CD14-positive monocyte (primary cell): ENCODE data around the gene SLC25A22. TPM values are rescaled to one million over a fixed set of nuclear protein-coding genes. Genes with fewer than 3 reads are reported as not detected.
A peak's percentile ranks its signal among the peaks of the same experiment; 100 is the strongest.

Source experiments
- DNase-seq, 3 donors: peaks; one replicate each; pipeline ENCODE4 v3.0.0-alpha.2; 2011 to 2022
- H2AFZ ChIP-seq: 2 replicates; pipeline ENCODE4 v1.6.0; 2012; ENCODE audit warnings: mild to moderate bottlenecking, low read depth, low read length, inconsistent platforms; ENCODE audit not compliant: insufficient read depth, poor library complexity, severe bottlenecking
- H3K27ac ChIP-seq, 2 donors: 1 replicate in 1 of 2; 2 replicates in 1 of 2; pipeline ENCODE4 v1.5.1; 2012 to 2013; ENCODE audit warnings: low read length in 2 of 2, control low read depth in 1 of 2, inconsistent platforms in 1 of 2, low read depth in 1 of 2, mild to moderate bottlenecking in 1 of 2
- H3K27me3 ChIP-seq, 2 donors: one replicate each; pipeline versions ENCODE4 v1.6.0 to v1.6.1; 2011 to 2013; ENCODE audit warnings: low read length in 2 of 2; ENCODE audit not compliant: control insufficient read depth in 2 of 2, insufficient read depth in 2 of 2
- H3K36me3 ChIP-seq, 2 donors: replicated peaks in 1 of 2; 1 replicate in 1 of 2; 2 replicates in 1 of 2; pipeline versions ENCODE4 v1.5.1 to v1.6.1; 2012 to 2013; ENCODE audit warnings: low read length in 2 of 2, control low read depth in 1 of 2, inconsistent platforms in 1 of 2, mild to moderate bottlenecking in 1 of 2; ENCODE audit not compliant: insufficient read depth in 2 of 2, control insufficient read depth in 1 of 2
- H3K4me1 ChIP-seq, 2 donors: 1 replicate in 1 of 2; 2 replicates in 1 of 2; pipeline versions ENCODE4 v1.5.1 to v1.6.1; 2012 to 2013; ENCODE audit warnings: low read length in 2 of 2, control low read depth in 1 of 2, inconsistent platforms in 1 of 2, mild to moderate bottlenecking in 1 of 2, moderate library complexity in 1 of 2; ENCODE audit not compliant: insufficient read depth in 2 of 2, control insufficient read depth in 1 of 2
- H3K4me2 ChIP-seq: replicated peaks from 2 replicates; pipeline ENCODE3; 2012; ENCODE audit warnings: low read length, moderate library complexity, mild to moderate bottlenecking; ENCODE audit not compliant: poor library complexity, severe bottlenecking; ENCODE audit errors: extremely low read depth
- H3K4me3 ChIP-seq, 3 experiments: fragments of 200-600 bp in 1 of 3; sonication (generic) in 1 of 3; replicated peaks in 1 of 3; 1 replicate in 2 of 3; 2 replicates in 1 of 3; pipeline ENCODE4 v1.5.1; 2011 to 2013; ENCODE audit warnings: low read length in 3 of 3, mild to moderate bottlenecking in 3 of 3, control low read depth in 2 of 3, low read depth in 2 of 3, inconsistent platforms in 1 of 3, moderate library complexity in 1 of 3
- H3K79me2 ChIP-seq: 2 replicates; pipeline ENCODE4 v1.6.0; 2012; ENCODE audit warnings: mild to moderate bottlenecking, control low read depth, inconsistent platforms, low read length, moderate library complexity; ENCODE audit not compliant: insufficient read depth
- H3K9ac ChIP-seq: 2 replicates; pipeline ENCODE4 v1.6.0; 2017; ENCODE audit warnings: low read length, mild to moderate bottlenecking; ENCODE audit not compliant: insufficient read depth, poor library complexity, severe bottlenecking
- H3K9me3 ChIP-seq, 2 donors: replicated peaks in 1 of 2; 1 replicate in 1 of 2; 2 replicates in 1 of 2; pipeline versions ENCODE4 v1.5.1 to v1.6.1; 2012 to 2013; ENCODE audit warnings: low read length in 2 of 2, control low read depth in 1 of 2; ENCODE audit not compliant: control insufficient read depth in 1 of 2, insufficient read depth in 1 of 2
- H4K20me1 ChIP-seq: 2 replicates; pipeline ENCODE4 v1.6.0; 2012; ENCODE audit warnings: mild to moderate bottlenecking, low read length, control low read depth, moderate library complexity; ENCODE audit not compliant: insufficient read depth
- H3K27ac Mint-ChIP-seq, 7 donors: one replicate each; pipeline ENCODE4 v1.8.0; 2020; ENCODE audit warnings: mild to moderate bottlenecking in 7 of 7, mixed read lengths in 7 of 7, moderate library complexity in 6 of 7, inconsistent platforms in 2 of 7
- H3K27me3 Mint-ChIP-seq, 3 donors: one replicate each; pipeline ENCODE4 v1.8.0; 2021 to 2022; ENCODE audit warnings: low read depth in 3 of 3, mild to moderate bottlenecking in 3 of 3, mixed read lengths in 3 of 3, moderate library complexity in 3 of 3, inconsistent platforms in 1 of 3
- H3K36me3 Mint-ChIP-seq, 2 donors: one replicate each; pipeline ENCODE4 v1.8.0; 2020; ENCODE audit warnings: mixed read lengths in 2 of 2, inconsistent platforms in 1 of 2, mild to moderate bottlenecking in 1 of 2
- H3K4me1 Mint-ChIP-seq: one replicate; pipeline ENCODE4 v1.8.0; 2020; ENCODE audit warnings: mild to moderate bottlenecking, mixed read lengths
- H3K4me3 Mint-ChIP-seq, 2 donors: one replicate each; pipeline ENCODE4 v1.8.0; 2020; ENCODE audit warnings: mild to moderate bottlenecking in 2 of 2, mixed read lengths in 2 of 2, moderate library complexity in 1 of 2
- H3K9me3 Mint-ChIP-seq, 7 donors: one replicate each; pipeline ENCODE4 v1.8.0; 2020 to 2022; ENCODE audit warnings: mixed read lengths in 7 of 7, mild to moderate bottlenecking in 6 of 7, moderate library complexity in 6 of 7, inconsistent platforms in 2 of 7
- WGBS: methylation state at CpG from one replicate; pipeline ENCODE4 v1.1.5; 2013; ENCODE audit warnings: missing lambda C conversion rate; ENCODE audit not compliant: insufficient coverage; 5-methylcytosine and 5-hydroxymethylcytosine counted together
- intact Hi-C, 2 donors: fragments of 100-400 bp; cut with micrococcal nuclease; formaldehyde crosslinking; loops; one replicate each; pipeline versions ENCODE4 v1.15.0 to v1.15.1; 2023
- polyA plus RNA-seq, 3 donors: library from polyadenylated mRNA; depleted of rRNA in 1 of 3; unstranded in 2 of 3; stranded (reverse) in 1 of 3; fragments of 300-500 nt in 2 of 3; fragments of >200 nt in 1 of 3; fragmentation: Illumina TruSeq in 2 of 3; gene quantifications; 1 replicate in 2 of 3; 2 replicates in 1 of 3; pipeline ENCODE4 v1.2.3, GENCODE V29; 2012 to 2021
- TF ChIP-seq, protein P1 (sequence below): fragments of 200-600 bp; IDR thresholded peaks from one replicate; pipeline ENCODE4 v1.8.0; 2022; ENCODE audit warnings: antibody characterized with exemption, mild to moderate bottlenecking

Gene SLC25A22
- polyA plus RNA-seq, 3 donors: 4.4 to 20.9 (median 5.6) TPM

DNA sequence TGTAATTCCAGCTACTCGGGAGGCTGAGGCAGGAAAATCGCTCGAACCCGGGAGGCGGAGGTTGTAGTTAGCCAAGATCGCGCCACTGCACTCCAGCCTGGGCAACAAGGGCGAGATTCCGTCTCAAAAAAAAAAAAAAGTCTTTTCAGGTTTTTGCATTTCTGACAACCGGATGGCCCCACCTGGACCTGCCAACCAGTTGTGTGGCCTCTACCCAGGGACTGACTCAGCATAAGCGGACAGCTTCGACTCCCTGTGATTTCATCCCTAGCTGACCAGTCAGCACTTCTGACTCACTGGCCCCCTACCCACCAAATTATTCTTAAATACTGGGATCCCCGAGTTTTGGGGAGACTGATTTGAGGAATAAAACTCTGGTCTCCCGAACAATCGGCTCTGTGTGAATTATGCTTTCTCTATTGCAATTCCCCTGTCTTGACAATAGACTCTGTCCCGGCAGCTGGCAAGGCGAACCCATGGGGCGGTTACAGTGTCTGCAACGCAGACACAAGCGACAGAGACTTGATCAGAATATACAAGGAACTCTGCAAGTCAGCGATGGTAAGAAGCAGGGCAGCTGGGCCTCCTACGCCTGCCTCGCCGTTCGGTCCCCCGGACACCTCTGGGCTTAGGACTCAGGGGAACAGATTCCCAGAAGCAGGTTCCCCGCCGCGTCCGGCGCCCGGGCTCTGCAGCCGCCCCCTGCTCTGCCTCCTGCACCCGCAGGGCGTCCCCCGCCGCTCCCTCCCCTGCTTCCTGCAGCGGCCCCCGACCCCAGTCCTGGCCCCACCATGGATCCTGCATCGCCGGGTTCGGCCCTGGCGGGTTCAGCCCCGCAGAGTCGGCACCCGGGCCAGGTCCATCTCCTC, 51.6 kb downstream of the SLC25A22 start:
- peak overlapping the region; percentile 81 to 91 for H3K4me3 Mint-ChIP-seq
- peak overlapping the region in 1 of 2 donors; percentile 45 for H3K27ac ChIP-seq
- peak overlapping the region; percentile 74 for H3K4me2 ChIP-seq
- H3K4me1 Mint-ChIP-seq: peaks cover 35% of the 10 kb centered on the region
- peak in 2 of 3 donors; percentile 31 to 59 for DNase-seq
- H3K9me3 ChIP-seq: no peaks in the 10 kb centered on the region
- H4K20me1 ChIP-seq: peaks cover 40% of the 10 kb centered on the region
- WGBS: 22% methylated on average over 41 of the region's 46 CpGs
- H2AFZ ChIP-seq: peak overlapping the region; percentile 96
- H3K9ac ChIP-seq: peak overlapping the region; percentile 96
- H3K4me3 ChIP-seq: peak overlapping the region; percentile 48 to 98 (median 87)
- no peaks in the 10 kb centered on the region for H3K27me3 ChIP-seq
- peaks cover 33 to 61% of the 10 kb centered on the region in 2 donors for H3K4me1 ChIP-seq
- peaks cover 0 to 5% of the 10 kb centered on the region in 2 donors for H3K36me3 ChIP-seq
- peak overlapping the region in 2 of 7 donors; percentile 30 to 42 for H3K27ac Mint-ChIP-seq
- TF ChIP-seq, protein P1, sequence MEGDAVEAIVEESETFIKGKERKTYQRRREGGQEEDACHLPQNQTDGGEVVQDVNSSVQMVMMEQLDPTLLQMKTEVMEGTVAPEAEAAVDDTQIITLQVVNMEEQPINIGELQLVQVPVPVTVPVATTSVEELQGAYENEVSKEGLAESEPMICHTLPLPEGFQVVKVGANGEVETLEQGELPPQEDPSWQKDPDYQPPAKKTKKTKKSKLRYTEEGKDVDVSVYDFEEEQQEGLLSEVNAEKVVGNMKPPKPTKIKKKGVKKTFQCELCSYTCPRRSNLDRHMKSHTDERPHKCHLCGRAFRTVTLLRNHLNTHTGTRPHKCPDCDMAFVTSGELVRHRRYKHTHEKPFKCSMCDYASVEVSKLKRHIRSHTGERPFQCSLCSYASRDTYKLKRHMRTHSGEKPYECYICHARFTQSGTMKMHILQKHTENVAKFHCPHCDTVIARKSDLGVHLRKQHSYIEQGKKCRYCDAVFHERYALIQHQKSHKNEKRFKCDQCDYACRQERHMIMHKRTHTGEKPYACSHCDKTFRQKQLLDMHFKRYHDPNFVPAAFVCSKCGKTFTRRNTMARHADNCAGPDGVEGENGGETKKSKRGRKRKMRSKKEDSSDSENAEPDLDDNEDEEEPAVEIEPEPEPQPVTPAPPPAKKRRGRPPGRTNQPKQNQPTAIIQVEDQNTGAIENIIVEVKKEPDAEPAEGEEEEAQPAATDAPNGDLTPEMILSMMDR: no peak
- intact Hi-C loops: loop anchor here in 1 of 2 donors (5.0 kb wide), 1 partner anchor 51 kb away; the partner anchor contains the start of gene SLC25A22
- H3K27me3 Mint-ChIP-seq: no peaks in the 10 kb centered on the region
- H3K9me3 Mint-ChIP-seq: no peaks in the 10 kb centered on the region
- H3K79me2 ChIP-seq: peaks cover 51% of the 10 kb centered on the region
- peaks cover 0 to 9% of the 10 kb centered on the region in 2 donors for H3K36me3 Mint-ChIP-seq

DNA sequence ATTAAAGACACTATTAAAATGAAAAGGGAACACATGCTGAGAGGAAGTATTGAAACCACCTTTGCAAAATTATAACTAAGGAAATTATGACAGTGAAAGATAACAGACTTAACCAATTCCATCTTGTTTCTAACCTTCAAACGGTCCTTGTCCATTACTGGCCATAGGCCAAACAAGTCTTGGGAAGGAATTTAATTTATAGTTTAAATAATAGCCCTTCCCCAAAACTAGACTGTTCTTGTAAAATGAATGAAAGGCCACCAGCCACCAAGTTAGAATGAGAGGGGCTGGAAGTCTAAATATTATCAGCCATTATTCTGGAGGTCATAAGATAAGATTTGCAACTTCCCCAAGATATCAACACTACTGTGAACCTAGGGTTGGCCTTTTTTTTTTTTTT, 52.7 kb downstream of the SLC25A22 start:
- H3K4me1 Mint-ChIP-seq: peaks cover 32% of the 10 kb centered on the region
- peaks cover 0 to 3% (median 0%) of the 10 kb centered on the region in 3 donors for H3K27me3 Mint-ChIP-seq
- Histone ChIP-seq H3K4me2 (no peak overlapping the region), H3K36me3 (no peaks in the 10 kb centered on the region), H4K20me1 (peaks cover 29% of the 10 kb centered on the region), H3K79me2 (peaks cover 40% of the 10 kb centered on the region), H2AFZ (no peak overlapping the region), H3K27ac (no peak overlapping the region), H3K9ac (no peak overlapping the region), H3K27me3 (no peaks in the 10 kb centered on the region), H3K4me3 (no peak overlapping the region), H3K9me3 (no peaks in the 10 kb centered on the region), H3K4me1 (peaks cover 30 to 54% of the 10 kb centered on the region in 2 donors)
- peaks cover 0 to 4% of the 10 kb centered on the region in 2 donors for H3K36me3 Mint-ChIP-seq
- intact Hi-C loops: loop anchor here in 1 of 2 donors (5.0 kb wide), 1 partner anchor 52 kb away; the partner anchor contains the start of gene SLC25A22
- TF ChIP-seq, protein P1: no peak
- H3K9me3 Mint-ChIP-seq: no peaks in the 10 kb centered on the region
- no peak overlapping the region for H3K4me3 Mint-ChIP-seq
- H3K27ac Mint-ChIP-seq: no peak overlapping the region
- no CpG with 5 or more reads among the region's 1 CpG for WGBS
- DNase-seq: no peak
